ENCODE measurements around the gene CCNY.
"Not testable (repeated sequence)": the region's sequence is repeated elsewhere in the genome, so short reads cannot be mapped to it uniquely, and the experiment has no call there.

CCNY gene

GRCh38 chr10:35334297-35334696, 2.0 kb upstream of the CCNY start:
- no peak for FAIRE-seq

DNA sequence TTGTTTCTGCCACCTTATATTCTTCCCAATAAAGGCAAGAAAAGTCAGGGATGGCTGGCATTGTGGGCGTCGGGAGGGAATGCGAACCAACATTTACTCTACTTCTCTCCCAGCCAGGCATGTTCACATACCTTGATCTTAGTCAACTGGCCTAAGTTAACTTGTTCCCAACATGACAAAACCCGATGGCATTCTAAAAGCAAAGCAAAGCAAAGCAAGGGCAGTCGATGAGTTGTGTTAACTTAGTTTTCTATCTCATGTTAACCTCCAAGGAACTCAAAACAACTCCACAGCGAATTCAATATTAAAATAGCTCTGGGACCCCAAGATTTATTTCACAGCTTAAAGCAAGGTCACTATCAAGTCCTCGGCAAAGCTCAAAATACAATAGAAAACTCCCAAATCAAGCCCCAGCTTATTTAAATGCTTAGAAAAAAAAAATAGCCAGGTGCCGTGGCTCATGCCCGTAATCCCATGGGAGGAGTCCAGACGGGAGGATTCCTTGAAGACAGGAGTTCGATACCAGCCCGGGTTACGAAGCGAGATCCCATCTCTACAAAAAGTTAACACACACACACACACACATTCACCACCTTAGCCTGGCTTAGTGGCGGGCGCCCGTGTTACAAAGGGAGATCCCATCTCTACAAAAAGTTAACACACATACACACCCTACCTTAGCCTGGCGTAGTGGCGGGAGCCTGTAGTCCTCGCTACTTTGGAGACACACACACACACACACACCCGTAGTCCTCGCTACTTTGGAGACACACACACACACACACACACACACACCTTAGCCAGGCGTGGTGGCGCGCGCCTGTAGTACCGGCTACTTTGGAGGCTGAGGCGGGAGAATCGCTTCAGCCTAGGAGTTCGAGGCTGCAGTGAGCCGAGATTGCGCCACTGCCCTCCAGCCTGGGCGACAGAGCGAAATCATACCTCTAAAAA, 901 bp upstream of the CCNY start:
- no peak for FAIRE-seq

DNA sequence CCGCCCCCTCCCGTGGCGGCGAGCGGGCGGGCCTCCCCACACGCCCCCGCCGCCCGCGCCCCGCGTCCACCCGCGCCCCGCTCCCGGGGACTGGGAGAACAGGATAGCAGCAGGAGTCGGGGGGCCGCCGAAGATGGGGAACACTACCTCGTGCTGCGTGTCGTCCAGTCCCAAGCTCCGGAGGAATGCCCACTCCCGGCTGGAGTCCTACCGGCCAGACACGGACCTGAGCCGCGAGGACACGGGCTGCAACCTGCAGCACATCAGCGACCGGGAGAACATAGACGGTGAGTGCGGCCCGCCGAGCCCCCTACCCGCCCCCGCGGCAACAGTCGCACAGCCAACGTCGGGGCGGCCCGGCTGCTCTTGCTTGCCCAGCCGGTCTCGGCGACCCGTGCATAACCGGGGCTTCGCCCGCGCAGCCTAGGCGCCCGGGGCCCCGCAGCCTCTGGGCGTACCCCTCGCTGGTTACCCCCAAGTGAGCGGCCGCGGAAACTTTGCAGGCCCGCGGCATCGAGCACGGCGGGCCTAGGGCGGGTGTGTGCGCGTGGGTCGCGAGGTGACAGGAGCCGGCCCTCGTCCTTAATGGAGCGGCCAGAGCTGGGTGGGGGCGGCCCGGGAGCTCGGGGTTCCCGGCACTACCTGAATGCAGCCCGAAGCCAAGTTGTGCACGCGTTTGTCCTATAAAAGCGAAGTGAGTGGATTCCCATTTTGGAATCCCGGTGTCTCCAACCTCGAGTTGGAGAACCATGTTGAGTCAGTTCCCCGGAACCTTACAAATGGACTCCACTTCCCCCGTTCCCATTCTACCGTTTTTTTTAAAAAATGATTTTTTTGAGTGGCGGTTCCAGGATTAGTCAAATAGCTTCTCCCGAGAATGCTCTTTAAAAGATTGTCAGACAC, 863 bp downstream of the CCNY start:
- no peak for FAIRE-seq

GRCh38 chr10:35339942-35340341, 3.6 kb downstream of the CCNY start:
- no peak for FAIRE-seq

GRCh38 chr10:35340975-35341374, 4.7 kb downstream of the CCNY start:
- FAIRE-seq = no peak

DNA sequence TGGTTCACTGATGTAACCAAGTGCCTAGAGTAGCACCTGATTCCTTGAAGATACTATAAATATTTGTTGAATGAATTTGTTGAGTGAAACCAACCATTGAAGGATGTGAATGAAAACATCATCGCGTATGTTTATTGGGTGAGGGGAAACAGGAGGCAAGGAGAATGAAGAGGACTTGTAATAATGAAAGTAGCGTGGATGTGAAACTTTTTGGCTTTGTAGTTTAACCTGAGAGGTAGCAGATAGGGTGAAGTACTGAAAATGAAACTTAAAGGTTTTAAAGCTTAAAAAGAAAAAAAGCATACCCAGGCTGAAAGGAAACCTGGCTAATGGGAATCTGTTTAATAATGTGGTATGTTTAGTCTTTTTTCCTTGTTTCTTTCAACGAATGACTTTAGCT, 5.2 kb downstream of the CCNY start:
- no peak for FAIRE-seq

- FAIRE-seq = no peak
These were observed 6.0 kb downstream of the CCNY start for GRCh38 chr10:35342183-35342753.

DNA sequence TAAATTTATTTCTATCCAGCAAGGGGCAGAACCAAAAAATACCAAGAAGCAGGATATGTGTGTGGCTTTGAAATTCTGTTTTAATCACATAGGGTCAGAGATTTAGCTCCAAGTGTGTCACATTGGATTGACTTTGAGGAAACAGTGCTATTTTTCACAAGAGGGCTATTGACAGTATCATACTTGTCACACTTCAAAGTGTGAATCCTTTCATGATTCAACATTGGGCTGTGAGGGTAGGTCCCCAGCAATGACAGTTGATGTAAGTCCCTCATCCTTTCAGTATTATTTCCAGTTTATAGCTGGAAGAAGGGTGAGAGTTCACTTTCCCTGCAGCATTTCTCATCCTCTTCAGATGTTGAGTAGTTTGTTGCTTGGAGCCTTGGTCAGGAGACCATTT, 7.4 kb downstream of the CCNY start:
- FAIRE-seq = no peak

- FAIRE-seq = no peak
These were observed 9.1 kb downstream of the CCNY start for GRCh38 chr10:35345383-35345742.

DNA sequence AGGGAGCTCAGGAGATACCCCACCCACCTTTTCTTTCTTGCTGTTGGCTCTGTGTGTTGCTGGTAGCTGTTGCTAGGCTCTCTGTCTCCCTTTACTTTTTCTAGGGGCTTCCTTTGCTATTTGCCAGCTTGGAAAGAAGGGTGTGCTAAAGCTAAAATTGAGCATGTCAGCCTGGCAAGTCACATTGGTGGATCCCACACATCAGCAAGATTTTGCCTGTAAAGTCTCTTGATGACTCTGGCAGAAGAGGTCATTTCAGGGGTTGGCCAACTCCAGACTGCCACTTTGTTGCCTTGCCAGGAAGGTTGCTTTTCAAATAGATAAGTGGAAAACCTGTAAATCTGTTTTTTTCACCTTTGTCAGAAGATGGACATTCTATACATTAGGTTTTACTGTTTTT, 9.9 kb downstream of the CCNY start:
- no peak for FAIRE-seq

DNA sequence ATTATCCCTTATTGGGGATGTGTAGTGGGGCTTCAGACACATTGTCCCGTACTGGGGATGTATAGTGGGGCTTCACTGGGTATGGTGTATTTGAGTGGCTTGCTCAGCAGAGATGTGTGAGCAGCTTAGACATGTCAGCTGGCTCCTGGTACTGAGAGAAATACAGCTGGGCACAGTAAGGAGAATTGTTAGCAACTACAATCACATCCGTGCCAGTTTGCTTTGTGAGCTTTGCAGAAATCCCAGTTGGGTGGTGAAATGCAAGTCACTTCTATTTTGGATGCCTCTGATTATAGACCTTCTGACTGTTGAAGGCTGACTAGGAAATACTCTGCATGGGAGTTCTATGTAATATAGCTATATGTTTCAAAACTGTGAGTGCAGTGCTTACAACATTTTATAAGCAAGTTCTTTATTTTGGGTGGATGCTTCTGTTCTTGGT, 10.8 kb downstream of the CCNY start:
- no peak for FAIRE-seq

DNA sequence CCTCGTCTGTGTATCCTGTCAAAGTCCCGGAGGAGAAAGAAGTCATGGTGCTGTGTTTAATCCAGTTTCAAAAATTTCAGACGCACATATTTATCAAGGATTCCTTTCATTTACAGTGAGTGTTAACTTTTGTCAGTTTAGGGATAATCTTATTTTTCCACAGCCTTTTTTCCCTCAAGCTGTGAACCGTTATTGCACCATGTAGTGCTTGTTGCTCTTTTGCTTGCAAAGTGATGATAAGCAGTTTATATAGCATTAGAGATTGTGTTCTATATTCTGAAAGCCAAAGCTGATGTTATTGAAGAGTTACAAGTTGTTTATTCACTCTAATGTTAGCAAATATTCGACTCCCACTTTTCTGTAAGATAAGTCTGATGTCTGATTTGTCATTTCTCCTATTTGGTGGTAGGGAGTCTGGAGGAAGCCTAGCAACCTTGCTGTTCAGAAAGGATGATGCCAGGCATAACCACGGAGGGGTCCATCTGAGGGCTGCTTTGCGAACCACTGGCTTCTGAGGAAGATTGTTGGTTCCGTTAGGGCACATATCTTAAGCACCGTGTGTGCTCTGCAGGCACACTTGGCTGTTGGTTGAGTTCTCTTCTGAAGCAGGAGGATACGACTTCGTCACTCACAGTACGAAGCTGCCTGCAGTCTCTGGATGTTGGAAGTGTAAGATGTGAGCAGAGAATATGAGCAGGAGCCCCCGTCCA, 11.7 kb downstream of the CCNY start:
- no peak for FAIRE-seq

GRCh38 chr10:35348609-35349388, 12.5 kb downstream of the CCNY start:
- FAIRE-seq = no peak

DNA sequence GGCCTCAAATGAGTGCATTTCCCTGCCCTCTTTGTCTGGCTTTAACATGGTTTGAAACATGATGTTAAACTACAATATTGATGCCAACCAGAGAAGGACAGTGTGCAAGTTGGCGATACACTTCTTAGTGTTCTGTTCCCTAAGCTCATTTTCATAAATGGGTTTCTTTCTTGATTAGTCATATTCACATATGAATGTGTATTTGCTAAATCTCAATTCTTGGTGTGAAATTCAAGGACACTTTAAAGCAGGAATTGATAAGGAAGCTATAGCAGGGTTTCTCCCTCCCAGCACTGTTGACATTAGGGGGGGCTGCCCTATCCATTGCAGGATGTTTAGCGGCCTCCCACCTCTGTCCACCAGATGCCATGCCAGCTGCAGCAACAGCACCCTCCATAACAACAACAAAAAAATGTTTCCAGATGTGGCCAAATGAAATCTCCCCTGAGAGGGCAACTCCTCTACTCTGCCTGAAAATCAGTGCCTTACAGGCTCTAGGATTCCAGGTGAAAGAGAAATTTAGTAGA, 13.1 kb downstream of the CCNY start:
- no peak for FAIRE-seq

GRCh38 chr10:35351021-35351420, 14.7 kb downstream of the CCNY start:
- FAIRE-seq = no peak

- FAIRE-seq = no peak
These were observed 15.8 kb downstream of the CCNY start for GRCh38 chr10:35352097-35352496.

DNA sequence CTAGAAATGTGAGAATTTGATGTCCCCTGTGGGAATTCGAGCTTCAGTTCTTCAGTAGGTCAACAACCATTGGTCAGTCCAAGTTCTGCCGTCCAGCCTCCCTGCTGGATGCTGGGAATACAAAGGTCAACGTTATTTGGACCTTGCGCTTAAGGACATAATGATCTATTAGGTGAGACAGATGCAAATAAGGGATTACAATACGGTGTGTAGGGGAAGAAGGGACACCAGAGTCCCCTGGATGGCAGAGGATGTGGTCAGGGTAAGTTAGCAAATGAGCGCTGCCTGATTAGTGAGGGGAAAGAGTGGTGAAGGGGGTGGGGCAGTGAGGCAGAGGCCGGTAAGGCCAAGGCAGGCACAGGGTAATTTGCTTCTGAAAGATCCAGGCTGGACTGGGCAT, 16.2 kb downstream of the CCNY start:
- FAIRE-seq = no peak

- no peak for FAIRE-seq
These were observed 17.1 kb downstream of the CCNY start for GRCh38 chr10:35353395-35353794.

DNA sequence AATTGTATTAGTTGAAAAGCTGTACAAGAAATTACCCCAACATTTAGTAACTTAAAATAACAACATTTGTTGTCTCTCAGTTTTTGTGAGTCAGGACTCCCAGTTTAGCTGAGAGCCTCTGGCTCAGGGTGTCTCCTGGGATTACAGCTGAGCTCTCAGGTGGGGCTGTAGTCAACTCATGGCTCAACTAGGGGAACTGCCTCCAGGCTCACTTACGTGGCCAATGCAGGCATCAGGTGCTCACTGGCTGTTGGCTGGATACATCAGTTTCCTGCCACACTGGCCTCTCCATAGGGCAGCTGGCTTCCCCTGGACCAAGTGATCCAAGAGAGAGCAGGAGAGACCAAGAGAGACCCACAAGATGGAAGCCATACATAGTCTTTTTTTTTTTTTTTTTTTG, 17.5 kb downstream of the CCNY start:
- FAIRE-seq = no peak

- not testable (repeated sequence) for FAIRE-seq
These were observed 17.9 kb downstream of the CCNY start for GRCh38 chr10:35354257-35354656.

- no peak for FAIRE-seq
These were observed 19.8 kb downstream of the CCNY start for GRCh38 chr10:35355971-35356724.

Measured in G401.6 (cell line).